IMR-90 (cell line): ENCODE data around the gene SLAMF9.

Source experiments
- POLR2A ChIP-seq: IDR thresholded peaks from 2 replicates; pipeline ENCODE4 v1.6.1; 2012; ENCODE audit warnings: mild to moderate bottlenecking, low read depth, low read length
- RCOR1 ChIP-seq: IDR thresholded peaks from 2 replicates; pipeline ENCODE4 v1.6.1; 2012; ENCODE audit warnings: mild to moderate bottlenecking, low read length, improper control_type of control experiment; ENCODE audit not compliant: insufficient replicate concordance

DNA sequence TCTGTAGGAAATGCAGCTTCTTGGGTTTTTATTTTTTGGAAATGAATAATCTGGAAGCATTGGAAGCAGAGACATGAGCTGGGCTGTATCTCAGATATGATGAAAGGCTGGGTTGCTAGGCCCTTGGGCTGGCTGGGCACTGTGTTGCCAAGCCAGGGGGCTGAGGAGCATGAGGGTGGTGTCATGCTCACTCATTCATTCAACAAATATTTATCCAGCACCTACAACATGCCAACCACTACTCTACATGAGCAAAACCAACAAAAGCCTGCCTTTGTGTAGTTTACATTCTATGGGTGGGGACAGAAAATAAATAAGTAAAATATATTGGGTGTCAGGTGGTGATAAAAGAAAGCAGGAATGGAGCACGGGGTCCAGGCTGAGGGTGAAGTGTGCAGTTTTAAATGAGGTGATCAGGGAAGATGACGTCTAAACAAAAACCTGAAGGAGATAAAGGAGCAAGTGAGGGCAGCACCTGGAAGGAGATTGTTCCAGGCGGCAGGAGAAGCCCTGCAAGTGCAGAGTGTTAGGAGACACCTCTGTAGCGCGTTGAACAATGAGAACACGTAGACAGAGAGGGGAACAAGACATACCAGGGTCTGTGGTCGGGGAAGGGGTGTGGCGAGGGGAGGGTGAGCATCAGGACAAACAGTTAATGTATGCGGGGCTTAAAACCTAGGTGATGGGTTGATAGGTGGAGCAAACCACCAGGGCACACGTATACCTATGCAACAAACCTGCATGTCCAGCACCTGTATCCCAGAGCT is 39.6 kb downstream of the SLAMF9 start:
- no peak for TF ChIP-seq POLR2A
- TF ChIP-seq RCOR1 = no peak
